Muscle of back (tissue), 11 donors: ENCODE results near the gene GPR162. TPM values are rescaled to one million over a fixed set of nuclear protein-coding genes. Genes with fewer than 3 reads are reported as not detected.
"Not testable (repeated sequence)": the region's sequence is repeated elsewhere in the genome, so short reads cannot be mapped to it uniquely, and the experiment has no call there.

Source experiments
- DNase-seq, 3 donors: peaks; one replicate each; pipeline versions ENCODE4 v3.0.0 to v3.0.0-alpha.2; 2013
- polyA plus RNA-seq, 10 donors: library from polyadenylated mRNA; unstranded; fragments of 120-200 nt; gene quantifications; one replicate each; pipeline ENCODE4 v1.2.1, GENCODE V29; 2013; ENCODE audit not compliant: insufficient read length in 10 of 10

GPR162 gene
- polyA plus RNA-seq, 10 donors = 15.3 to 27.6 (median 17.9) TPM

- DNase-seq = peak in 1 of 3 donors; percentile 58
Measured at GRCh38 chr12:6852651-6853354, 31.2 kb downstream of the GPR162 start.

- no peak for DNase-seq
Measured at GRCh38 chr12:6853626-6854025, 32.0 kb downstream of the GPR162 start.

- DNase-seq = no peak
Measured at GRCh38 chr12:6854036-6854435, 32.4 kb downstream of the GPR162 start.

GRCh38 chr12:6855322-6855721, 33.7 kb downstream of the GPR162 start:
- no peak for DNase-seq

GRCh38 chr12:6858799-6859198, 37.2 kb downstream of the GPR162 start:
- no peak for DNase-seq

- no peak for DNase-seq
Measured at GRCh38 chr12:6860116-6860515, 38.5 kb downstream of the GPR162 start.

GRCh38 chr12:6860942-6861341, 39.3 kb downstream of the GPR162 start:
- DNase-seq = no peak

GRCh38 chr12:6861391-6861790, 39.8 kb downstream of the GPR162 start:
- no peak for DNase-seq

- no peak for DNase-seq
Measured at GRCh38 chr12:6863033-6863432, 41.4 kb downstream of the GPR162 start.

- no peak for DNase-seq
Measured at GRCh38 chr12:6863586-6864321, 42.1 kb downstream of the GPR162 start.

GRCh38 chr12:6865307-6865706, 43.7 kb downstream of the GPR162 start:
- not testable (repeated sequence) for DNase-seq

GRCh38 chr12:6866163-6866919, 44.7 kb downstream of the GPR162 start:
- DNase-seq = no peak

GRCh38 chr12:6866920-6867412, 45.3 kb downstream of the GPR162 start:
- no peak for DNase-seq

GRCh38 chr12:6867413-6868210, 46.0 kb downstream of the GPR162 start, which contains the start of gene TPI1:
TSS of gene TPI1 (plus strand) at chr12:6867531. CDS start at chr12:6867567, 36 bp downstream.
- DNase-seq = peak; percentile 79 to 93 (median 89)

GRCh38 chr12:6868211-6869048, 46.8 kb downstream of the GPR162 start:
- peak in 2 of 3 donors; percentile 27 to 57 for DNase-seq

GRCh38 chr12:6869049-6870021, 47.7 kb downstream of the GPR162 start:
- DNase-seq = peak in 2 of 3 donors; percentile 84 to 87

GRCh38 chr12:6870304-6870703, 48.7 kb downstream of the GPR162 start:
- DNase-seq = not testable (repeated sequence)

- no peak for DNase-seq
Measured at GRCh38 chr12:6871052-6871957, 49.7 kb downstream of the GPR162 start.
